ENCODE measurements around the gene RAB30.

Gene RAB30

DNA sequence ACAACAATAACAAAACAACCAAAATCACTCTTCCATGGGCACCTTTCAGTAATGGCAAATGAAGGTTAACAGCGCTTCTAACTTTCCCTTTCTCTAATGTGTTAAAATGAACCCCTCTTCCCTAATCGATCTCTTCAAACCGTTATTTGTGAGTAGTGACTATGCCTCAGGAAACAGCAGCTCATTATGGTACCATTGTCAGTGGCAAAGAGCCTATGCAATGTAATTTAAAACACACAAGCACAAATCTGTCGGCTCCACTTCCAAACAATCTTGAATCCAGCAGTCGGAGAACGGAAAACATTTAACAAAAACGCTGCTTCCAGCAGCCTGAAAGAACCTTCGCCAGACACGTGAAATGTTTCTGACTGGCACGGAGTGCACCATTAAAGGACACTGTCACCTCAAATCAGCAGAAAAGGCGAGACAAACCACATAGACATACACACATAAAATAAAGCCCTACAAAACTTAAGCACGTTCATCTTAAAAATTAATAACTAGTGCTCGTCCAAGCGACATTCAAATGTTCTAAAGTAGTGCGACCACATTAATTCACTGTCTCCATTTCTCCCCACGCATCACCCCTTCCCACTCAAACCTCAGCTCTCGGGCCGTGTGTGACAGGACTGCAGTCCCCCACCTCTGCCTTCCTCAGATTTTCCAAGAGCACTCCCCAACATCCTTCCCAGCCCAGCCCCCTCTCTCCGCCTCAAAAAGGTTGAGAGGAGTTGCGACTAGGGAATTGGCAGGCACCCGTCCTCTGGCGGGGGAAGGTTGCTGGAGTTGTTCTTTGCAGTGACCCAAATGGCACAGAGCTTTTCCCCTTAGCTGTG lies 748 bp downstream of the RAB30 start:
- peak; percentile 6 for DNase-seq (ENCODE audit: low spot score)

GRCh38 chr11:83070044-83070701 lies 1.5 kb downstream of the RAB30 start:
- DNase-seq (ENCODE audit: low spot score), result no peak

GRCh38 chr11:83069441-83070043 lies 2.2 kb downstream of the RAB30 start:
- DNase-seq (ENCODE audit: low spot score), result no peak

DNA sequence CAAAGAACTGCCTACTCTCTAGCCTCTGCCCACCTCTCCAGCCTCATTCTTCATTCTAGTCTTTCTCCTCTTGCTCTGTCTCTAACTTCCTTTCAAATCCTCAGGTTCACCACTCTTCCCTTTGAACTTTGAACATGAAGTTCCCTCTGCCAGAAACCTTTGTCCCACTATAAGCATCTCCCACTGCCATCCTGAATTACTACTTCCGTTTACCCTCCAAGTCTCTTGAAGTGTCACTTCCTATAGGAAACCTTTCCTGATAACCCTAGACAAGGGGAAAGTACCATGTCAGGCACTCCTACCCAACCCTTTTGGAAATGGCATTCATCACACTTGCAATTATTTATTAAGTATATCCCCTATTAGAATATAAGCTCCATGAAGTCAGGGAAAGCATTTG lies 3.1 kb downstream of the RAB30 start:
- DNase-seq (ENCODE audit: low spot score), result no peak

GRCh38 chr11:83064011-83064410 lies 7.7 kb downstream of the RAB30 start:
- no peak for DNase-seq (ENCODE audit: low spot score)

DNA sequence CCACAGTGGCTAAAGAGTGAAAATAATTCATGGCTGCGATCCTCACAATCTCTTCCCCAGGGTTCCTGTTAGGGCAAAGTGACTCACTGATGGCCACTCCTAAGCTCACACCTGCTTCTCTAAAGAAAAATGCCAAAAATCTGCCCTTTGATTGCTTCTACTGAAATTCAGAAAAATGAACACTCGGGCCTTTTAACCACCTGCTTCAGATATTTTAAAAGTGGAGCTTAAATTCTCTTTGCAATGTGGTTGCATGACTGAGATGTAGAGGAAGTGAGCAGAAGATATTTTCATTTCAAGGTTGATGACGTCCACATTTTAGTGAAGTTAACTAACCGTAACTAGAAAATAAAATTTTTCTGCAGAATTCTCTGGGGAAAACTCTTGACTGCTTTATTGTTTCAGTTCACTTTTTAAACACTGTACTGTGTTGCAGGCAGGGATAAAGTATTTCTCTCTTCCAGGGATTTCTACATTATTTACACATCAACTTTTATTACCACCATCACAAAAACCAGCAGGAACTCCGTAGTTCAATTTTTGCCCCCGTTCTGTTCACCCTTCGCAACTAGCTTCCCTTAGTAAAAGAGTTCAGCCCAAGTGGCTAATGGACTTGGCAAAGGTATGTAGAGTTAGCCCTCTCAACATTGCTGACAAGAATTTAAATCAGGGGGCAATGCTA lies 8.5 kb downstream of the RAB30 start:
- DNase-seq (ENCODE audit: low spot score), result peak; percentile 6

- peak; percentile 8 for DNase-seq (ENCODE audit: low spot score)
Measured at GRCh38 chr11:83061883-83062282, 9.8 kb downstream of the RAB30 start.

GRCh38 chr11:83060965-83061364 lies 10.7 kb downstream of the RAB30 start:
- no peak for DNase-seq (ENCODE audit: low spot score)

GRCh38 chr11:83057721-83058120 lies 14.0 kb downstream of the RAB30 start:
- no peak for DNase-seq (ENCODE audit: low spot score)

DNA sequence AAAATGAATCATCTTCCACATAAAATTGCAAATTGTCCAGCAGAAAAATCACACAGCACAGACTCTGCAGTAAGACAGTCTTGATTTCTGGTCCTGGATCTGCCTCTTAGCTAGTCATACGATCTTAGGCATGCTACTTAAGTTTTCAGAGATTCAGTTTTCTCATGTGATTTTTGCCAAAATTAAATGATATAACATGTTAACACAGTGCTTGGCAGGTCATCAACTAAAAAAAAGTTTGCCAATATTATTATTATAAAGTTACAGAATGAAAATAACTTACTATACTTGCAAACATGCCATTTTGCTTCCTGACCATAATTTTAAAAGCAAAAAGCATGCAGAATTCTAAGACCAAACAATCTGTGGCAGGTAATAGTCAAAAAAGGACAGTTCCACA lies 15.1 kb downstream of the RAB30 start:
- DNase-seq (ENCODE audit: low spot score), result no peak

- no peak for DNase-seq (ENCODE audit: low spot score)
Measured at GRCh38 chr11:83056204-83056603, 15.5 kb downstream of the RAB30 start.

- DNase-seq (ENCODE audit: low spot score), result no peak
Measured at GRCh38 chr11:83054904-83055380, 16.8 kb downstream of the RAB30 start.

- no peak for DNase-seq (ENCODE audit: low spot score)
Measured at GRCh38 chr11:83054001-83054400, 17.7 kb downstream of the RAB30 start.

DNA sequence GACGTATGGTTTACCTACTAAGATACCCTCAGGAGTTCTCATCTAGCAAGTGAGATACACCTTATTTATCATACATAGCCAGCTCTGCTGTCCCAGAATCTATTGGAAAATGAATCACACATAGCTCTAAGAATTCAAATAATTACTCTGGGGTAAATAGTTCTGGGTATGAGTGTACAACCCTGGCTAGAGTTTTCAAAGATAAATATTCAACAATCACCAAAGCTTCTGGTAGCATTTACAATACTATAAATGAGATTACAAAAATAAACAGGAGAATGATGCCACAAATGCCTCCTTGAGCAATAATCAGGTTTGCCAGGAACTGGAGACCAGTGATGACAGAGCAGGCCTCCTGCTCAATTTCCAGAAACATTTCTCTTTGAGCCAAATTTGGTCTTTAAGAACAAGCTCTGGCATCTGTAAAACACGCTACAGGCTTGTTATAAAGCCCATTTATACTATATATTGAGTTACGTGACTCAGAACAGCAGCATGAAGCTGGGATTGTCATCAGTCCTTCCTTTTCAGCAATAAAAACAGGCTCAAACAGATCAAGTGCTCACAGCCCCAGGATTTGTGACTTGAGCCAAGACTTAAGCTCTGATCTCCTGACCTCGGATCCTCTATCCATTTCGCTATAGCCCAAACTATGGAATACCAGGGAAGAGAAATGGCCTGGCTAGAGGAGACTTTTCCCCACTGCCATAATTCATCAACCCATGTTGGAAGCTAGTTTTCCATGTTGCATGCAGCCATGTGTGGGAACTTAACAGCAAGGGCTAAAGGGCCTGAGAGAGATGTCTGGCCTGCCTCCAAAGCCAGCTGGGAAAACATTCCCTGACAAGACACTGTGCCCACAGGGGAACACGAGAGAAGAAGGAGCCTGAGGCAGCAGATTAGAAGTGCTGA lies 19.7 kb downstream of the RAB30 start:
- DNase-seq (ENCODE audit: low spot score), result no peak

- no peak for DNase-seq (ENCODE audit: low spot score)
Measured at GRCh38 chr11:83047515-83048225, 24.0 kb downstream of the RAB30 start.

GRCh38 chr11:83046621-83047172 lies 25.0 kb downstream of the RAB30 start:
- no peak for DNase-seq (ENCODE audit: low spot score)

DNA sequence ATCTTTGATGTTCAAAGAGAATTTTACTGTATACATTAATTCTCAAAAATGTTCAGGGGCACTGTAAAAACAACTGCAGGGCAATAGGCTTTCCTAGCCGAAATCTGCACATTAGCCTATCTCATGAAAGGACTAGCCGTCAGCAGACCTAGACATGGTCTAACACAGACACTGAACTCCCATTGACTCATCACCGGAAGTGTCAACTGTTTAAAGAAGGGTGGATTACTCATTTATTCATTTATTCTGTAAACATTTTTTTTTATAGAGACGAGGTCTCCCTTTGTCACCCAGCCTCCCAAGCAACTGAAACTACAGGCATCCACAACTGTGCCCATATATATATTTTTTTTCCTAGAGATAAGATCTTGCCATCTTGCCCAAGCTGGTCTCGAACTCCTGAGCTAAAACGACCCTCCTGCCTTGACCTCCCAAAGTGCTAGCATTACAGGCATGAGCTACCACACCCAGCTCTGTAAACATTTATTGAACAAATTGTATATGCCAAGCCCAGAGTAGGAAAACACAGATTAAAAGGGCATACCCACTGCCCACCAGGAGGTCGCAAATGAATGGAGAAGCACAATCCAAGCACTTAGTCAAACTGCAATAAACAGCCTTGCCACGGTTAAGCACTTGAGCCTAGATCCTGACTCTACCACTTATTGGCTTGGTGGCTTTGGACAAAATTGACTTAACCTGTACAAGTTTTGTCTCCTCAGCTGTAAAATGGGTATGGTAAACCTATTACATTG lies 26.6 kb downstream of the RAB30 start:
- peak; percentile 18 for DNase-seq (ENCODE audit: low spot score)

GRCh38 chr11:83042964-83043711 lies 28.6 kb downstream of the RAB30 start:
- no peak for DNase-seq (ENCODE audit: low spot score)

DNA sequence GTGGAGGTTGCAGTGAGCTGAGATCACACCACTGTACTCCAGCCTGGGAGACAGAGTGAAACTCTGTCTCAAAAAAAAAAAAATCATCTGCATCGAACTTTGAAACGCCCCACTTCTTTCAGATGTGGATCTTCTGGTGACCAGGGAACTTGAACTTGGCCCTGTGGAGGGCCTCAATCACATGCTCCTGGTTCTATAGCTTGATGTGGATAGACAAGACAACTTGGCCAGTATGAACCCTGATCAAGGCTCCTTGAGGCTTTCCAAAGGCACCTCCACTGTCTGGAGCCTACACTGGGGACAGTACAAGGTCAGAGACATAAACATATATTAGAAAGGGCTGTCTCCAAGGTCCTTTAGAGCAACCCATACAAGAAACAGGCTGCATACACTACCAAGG lies 30.6 kb downstream of the RAB30 start:
- no peak for DNase-seq (ENCODE audit: low spot score)
